Measurements from ENCODE around the gene IKZF3. TPM values are rescaled to one million over a fixed set of nuclear protein-coding genes. Genes with fewer than 3 reads are reported as not detected.
"Not testable (repeated sequence)": the region's sequence is repeated elsewhere in the genome, so short reads cannot be mapped to it uniquely, and the experiment has no call there.

The IKZF3 gene
- total RNA-seq, 1 donor from 2014 or later, result 0.51 TPM

DNA sequence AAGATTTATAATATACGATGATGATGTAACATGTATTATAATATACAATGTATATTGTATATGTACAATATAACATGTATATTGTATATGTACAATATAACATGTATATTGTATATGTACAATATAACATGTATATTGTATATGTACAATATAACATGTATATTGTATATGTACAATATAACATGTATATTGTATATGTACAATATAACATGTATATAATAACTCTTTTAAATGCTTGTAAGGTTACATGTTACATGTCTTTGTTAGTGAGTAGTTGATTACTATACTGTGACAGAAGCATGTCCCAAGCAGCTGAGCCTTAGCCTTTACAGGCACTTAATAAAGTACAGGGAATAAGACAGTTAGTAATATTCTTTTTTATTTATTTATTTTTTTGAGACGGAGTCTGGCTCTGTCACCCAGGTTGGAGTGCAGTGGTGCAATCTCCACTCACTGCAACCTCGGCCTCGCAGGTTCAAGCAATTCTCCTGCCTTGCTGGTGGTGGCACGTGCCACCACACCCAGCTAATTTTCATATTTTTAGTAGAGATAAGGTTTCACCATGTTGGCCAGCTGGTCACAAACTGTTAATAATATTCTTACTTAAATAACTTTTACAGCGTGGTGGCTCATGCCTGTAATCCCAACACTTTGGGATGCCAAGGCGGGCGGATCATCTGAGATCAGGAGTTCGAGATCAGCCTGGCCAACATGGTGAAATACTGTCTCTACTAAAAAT, 8.0 kb downstream of the IKZF3 start:
- DNase-seq, result not testable (repeated sequence)

DNA sequence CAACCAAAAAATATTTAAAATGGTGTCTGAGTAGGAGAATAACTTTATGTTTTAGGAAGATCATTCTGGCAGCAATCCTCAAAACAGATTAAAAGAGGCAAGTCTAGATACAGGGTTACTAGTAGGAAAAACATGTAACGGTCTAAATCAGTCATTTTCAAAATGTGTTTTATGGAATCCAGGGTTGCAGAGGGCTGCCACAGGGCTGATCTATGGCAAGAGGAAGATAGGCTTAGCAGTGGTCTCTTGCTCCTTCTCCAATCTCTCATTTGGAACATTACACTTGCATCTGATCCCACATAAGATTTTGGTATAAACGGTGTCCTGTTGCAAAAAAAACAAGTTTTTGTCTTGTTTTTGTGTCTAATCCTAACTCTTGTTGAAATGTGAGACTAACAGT, 9.2 kb downstream of the IKZF3 start:
- no peak for DNase-seq

- no peak for DNase-seq
Measured at GRCh38 chr17:39852239-39852638, 11.9 kb downstream of the IKZF3 start.

GRCh38 chr17:39850186-39850585, 13.9 kb downstream of the IKZF3 start:
- DNase-seq, result not testable (repeated sequence)

DNA sequence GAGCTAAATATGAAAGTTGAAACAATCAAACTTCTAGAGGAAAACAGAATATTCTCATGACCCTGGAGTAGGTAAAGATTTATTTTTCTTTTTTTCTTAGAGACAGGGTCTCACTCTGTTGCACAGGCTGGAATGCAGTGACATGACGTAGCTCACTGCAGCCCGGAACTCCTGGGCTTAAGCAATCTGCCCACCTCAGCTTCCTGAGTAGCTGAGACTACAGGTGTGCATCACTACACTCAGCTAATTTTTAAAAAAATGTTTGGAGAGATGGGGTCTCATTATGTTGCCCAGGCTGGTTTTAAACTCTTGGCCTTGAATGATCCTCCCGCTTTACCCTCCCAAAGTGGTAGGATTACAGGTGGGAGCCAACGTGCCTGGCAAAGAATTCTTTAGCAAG, 15.5 kb downstream of the IKZF3 start:
- no peak for DNase-seq

DNA sequence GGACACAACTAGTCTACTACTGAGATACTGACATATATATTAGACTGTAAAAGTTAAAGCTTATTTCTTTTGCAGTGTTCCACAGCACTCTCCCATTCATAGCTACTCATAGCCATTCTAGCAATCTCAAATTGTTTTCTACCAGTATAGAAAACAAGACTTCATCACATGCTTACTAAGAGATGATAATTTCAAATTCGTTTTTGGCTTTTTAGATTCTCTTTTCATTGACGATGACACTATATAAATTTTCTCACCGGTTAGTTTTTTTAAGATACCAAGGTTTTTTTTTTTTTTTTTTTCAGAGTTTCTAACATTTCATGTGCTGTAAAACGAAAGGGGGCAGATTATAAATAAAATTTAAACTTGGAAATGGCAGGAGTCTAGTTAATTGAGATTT, 17.9 kb downstream of the IKZF3 start:
- DNase-seq, result no peak

DNA sequence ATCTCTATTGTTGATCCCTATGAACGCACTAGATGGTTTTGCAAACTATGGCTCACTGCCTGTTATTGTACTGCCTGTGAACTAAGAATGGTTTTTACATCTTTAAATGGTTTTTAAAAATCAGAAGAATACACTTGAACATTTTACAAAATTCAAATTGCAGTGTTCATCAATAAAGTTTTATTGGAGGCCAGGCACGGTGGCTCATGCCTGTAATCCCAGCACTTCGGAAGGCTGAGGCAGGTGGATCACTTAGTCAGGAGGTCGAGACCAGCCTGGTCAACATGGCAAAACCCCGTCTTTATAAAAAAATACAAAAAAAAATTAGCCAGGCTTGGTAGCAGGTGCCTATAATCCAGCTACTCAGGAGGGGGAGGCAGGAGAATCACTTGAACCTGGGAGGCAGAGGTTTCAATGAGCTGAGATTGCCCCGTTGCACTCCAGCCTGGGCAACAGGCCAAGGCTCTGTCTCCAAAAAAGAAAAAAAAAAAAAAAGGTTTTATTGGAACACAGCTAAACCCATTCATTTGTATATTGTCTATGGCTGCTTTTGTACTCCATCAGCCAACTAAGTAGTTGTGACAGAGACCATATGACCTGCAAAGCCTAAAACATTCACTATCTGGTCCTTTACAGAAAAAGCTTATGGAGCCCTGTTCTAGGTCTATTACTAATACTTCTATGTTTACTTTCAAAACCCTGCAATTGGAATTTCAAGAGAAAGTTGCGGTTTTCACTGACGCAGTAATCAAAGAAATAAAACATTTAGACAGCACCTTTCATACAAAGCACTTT, 18.9 kb downstream of the IKZF3 start:
- no peak for DNase-seq

GRCh38 chr17:39841134-39841683, 22.9 kb downstream of the IKZF3 start:
- DNase-seq, result no peak

DNA sequence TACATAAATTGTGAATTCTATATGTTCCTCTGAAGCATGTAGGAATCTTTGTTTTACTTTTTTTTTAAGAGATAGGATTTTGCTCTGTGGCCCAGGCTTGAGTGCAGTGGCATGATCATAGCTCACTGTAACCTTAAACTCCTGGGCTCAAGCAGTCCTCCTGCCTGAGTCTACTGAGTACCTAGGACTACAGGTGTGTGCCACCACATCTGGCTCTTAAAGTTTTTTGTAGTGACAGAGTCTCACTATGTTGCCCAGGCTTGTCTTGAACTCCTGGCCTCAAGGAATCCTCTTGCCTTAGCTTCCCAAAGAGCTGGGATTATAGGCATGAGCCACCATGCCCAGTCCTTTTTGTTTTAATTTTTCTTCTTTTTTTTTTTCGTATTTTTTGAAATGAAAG, 25.3 kb downstream of the IKZF3 start:
- DNase-seq, result no peak

DNA sequence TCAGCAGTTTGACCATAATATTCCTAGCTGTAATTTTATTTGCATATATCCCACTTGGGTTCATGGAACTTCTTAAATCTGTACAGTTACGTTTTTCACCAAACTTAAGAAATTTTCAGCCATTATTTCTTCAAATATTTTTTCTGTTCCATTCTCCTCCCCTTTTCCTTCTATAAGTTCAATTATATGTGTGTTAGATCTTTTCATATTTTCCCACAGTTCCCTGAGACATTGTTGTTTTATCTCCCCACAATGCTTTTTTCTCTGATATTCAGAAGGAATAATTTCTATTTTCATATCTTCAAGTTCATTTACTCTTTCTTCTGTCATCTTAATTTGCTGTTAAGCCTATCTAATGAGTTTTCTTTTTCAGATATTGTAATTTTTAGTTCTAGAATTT, 26.1 kb downstream of the IKZF3 start:
- DNase-seq, result no peak

DNA sequence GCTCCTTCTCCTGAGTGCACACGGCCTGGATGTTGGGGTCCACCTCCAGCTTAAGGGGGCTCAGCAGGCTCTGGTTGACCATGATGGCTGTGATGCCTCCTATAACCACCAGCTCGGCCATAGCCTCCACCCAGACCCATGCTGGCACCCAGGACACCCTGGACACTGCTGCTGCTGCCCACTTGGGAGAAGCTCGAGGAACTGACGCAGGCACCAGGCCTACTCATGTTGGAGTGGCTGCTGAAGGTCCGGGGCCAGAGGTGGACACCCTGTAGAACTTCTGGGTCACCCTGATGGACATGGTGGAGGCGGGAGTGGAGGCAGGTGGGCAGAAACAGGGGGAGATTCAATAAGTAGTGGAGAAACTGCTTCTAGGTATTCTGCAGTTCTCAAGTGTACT, 28.0 kb downstream of the IKZF3 start:
- DNase-seq, result no peak

DNA sequence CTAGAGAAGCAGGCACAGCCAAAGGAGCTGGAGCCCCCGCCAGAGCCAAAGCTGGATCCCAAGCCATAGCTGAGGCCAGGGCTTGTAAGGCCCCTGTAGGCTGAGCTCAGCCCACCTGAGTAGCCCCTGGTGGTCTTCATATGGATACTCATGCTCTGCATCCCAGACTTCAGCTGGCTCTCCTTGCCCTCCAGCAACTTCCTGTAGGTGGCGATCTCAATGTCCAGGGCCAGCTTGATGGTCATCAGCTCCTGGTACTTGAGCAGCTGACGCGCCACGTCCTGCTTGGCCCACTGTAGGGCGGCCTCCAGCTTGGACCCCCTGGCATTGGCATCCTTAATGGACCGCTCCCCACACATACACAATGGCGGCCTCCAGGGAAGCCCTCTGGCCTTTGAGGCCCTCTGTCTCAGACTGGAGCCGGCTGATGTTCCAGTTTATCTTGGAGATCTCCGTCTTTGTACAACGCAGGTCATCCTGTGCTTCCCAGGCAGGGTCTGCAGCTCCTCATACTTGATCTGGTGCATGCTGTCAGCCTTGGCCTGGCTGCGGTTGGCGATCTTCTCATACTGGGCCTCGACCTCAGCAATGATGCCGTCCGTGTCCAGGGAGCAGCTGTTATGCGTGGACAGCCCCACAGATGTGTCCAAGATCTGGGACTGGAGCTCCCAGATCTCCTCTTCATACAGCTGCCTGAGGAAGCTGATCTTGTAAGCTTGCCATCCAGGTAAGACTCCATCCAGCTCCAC, 28.9 kb downstream of the IKZF3 start:
- no peak for DNase-seq

- no peak for DNase-seq
Measured at GRCh38 chr17:39834017-39834416, 30.1 kb downstream of the IKZF3 start.

DNA sequence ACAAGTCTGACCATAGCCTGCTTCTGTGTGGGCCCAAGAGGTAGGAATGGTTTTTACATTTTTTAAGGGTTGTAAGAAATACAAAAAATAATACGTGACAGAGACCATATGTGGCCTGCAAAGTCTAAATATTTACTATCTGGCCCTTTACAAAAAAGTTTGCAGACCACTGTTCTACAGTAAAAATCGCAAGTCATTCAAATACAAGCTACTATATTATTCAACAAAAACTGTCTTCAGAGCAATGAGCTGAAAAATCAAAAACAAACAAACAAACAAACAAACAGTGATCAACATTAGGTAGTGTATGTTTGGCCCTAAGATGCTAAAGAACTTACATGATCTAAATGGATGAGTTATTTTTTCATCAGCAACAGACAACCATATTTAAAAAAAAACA, 32.5 kb downstream of the IKZF3 start:
- DNase-seq, result no peak

DNA sequence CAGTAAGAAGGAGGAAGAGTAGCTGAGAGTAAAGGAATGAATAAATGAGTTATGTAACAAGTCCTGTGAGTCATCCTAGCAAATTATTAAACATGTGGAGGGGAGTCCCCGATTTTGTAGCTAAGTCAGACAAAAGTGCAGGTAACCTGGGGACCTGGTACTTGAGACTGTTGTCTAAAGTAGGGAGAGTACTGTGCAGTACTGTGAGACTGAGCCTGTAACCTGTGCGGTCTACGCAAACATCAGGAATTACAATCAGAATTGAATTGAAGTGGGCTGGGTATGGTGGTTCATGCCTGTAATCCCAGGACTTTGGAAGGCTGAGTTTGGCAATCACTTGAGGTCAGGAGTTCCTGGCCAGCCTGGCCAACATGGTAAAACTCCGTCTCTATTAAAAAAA, 35.7 kb downstream of the IKZF3 start:
- DNase-seq, result no peak

DNA sequence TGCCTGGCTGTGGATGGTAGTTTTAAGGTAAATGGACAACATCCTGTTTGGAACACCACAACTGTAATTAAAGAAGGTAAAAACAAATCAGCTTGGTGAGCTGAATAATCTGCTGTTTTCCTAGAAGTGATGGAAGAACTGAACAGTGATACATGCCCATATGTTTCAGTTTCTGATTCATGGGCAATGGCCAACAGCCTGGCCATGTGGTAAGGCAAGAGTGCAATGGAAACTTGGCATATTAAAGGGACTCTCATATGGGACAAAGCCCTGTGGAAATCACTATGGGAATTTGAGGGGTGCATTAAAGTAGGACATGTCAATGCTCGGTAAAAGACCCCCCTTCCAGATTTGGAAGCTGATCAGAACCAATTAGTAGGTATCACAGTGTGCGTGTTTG, 37.8 kb downstream of the IKZF3 start:
- no peak for DNase-seq

DNA sequence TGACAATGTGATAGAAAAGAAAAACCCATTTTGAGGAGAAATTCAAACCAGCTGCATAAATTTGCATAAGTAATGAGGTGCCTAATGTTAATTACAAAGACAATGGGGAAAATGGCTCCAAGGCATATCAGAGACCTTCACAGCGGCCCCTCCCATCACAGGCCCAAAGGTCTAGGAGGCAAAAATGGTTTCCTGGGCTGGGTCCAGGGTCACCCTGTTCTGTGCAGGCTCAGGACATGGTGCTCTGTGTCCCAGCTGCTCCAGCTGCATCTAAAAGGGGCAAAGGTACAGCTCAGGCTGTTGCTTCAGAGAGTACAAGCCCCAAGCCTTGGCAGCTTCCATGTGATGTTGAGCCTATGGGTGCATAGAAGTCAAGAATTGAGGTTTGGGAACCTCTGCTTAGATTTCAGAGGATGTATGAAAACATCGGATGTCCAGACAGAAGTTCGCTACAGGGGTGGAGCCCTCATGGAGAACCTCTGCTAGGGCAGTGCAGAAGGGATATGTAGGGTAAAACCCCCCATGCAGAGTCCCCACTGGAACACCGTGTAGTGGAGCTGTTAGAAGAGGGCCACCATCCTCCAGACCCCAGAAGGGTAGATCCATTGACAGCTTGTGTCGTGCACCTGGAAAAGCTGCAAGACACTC, 40.6 kb downstream of the IKZF3 start:
- DNase-seq, result no peak

DNA sequence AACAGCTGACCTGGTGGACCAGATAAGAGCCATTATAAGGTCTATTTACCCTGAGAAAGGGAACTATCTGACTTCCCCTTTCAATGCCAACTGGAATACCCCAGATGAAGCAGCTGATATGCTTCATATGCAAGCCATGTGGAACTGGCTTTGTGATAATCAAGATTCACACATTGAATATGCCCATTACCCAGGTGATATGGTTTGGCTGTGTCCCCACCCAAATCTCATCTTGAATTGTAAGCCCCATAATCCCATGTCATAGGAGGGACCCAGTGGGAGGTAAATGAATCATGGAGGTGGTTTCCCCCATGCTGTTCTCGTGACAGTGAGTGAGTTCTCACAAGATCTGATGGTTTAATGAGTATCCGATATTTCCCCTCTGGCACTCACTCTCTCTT, 42.1 kb downstream of the IKZF3 start:
- no peak for DNase-seq

DNA sequence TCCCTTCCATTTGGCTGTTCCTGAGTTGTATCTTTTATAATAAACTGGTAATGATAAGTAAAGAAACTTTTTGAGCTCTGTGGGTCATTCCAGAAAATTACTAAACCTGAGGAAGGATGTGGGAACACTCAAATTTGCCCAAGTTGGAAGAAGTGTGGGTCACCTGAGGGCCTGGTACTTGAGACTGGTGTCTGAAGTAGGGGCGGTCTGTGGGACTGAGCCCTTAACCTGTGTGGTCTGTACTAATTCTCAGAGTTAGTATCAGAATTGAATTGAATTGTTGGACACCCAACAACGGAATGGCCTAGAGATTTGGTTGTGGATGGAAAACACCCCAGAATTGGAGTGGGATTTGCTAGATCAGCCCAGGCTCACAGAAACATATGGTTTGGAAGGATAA, 43.1 kb downstream of the IKZF3 start:
- DNase-seq, result no peak

GRCh38 chr17:39820541-39820940, 43.6 kb downstream of the IKZF3 start:
- no peak for DNase-seq

GRCh38 chr17:39818358-39819000, 45.6 kb downstream of the IKZF3 start:
- no peak for DNase-seq

- no peak for DNase-seq
Measured at GRCh38 chr17:39816272-39816671, 47.8 kb downstream of the IKZF3 start.

Measured in tongue (tissue), 2 donors.